ENCODE data around the gene PAX2. TPM values are rescaled to one million over a fixed set of nuclear protein-coding genes. Genes with fewer than 3 reads are reported as not detected.
A peak's percentile ranks its signal among the peaks of the same experiment; 100 is the strongest.

The PAX2 gene
- total RNA-seq, 2 experiments from 2014 or later = not detected

DNA sequence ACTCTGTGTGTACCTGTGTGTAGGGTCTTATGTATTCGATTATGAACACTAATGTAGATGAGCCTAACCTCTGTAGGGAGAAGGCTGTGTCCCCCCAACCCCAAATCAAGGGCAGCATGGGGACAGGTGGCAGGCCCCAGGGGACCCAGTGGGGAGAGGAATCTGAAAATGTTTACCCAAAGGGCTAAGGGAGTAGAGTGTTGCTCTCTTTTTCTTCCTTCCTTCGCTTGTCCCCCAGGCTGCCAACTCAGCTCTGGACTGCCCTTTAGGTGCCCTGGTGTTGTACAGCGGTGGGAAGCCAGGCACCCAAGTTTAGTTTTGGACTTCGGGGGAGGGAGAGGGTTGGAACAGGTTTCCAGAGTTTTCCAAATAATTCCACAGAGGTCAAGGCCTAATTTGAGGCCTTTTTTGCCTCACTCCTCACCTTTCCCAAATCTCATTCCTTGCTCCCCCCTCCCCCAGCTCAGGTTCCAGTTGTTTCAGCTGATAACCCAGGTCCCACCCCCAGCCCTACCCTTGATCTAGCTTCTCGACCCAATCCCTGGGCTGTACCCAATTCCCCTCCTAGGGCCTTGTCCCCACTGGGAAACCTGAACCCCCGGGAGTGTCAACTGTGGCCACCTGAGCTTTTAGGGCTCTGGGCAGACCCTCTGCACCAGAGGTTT lies 9.1 kb upstream of the PAX2 start:
- Mint-ChIP-seq H3K4me1 (ENCODE audit: low read depth) (peaks cover 23% of the 10 kb centered on the region), H3K27ac (no peak overlapping the region), H3K4me3 (no peak overlapping the region), H3K36me3 (ENCODE audit: low read depth) (no peaks in the 10 kb centered on the region), H3K27me3 (ENCODE audit: low read depth) (peaks cover 86% of the 10 kb centered on the region), H3K9me3 (no peaks in the 10 kb centered on the region)
- DNase-seq = no peak
- CTCF ChIA-PET = no interaction called here
- intact Hi-C loops (cut with micrococcal nuclease) = no loop called here

DNA sequence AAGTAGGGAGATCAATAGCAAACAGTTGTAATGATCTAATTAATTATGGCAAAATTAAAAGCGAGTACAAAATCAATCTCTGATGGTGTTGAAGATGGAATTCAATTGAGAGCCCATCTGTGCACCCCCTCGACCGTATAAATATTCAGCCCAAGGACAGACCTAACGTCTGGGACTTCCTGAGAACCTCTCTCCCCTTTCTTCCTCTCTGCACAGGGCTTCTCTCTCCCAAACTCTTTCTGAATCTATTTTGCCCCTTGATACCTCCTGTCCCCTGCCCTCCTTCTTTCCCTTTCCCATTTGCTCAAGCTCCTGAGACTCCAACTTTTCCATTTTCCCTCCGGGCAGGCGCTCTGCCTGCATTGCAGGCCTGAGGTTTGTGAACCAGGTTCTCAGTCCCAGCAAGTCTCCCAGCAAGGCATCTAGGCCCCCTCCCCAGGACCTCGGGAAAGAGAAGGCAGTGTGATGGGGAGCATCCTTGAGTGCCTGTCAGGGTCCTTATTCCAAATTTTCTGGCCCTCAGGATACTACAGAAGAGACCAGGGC lies 8.5 kb upstream of the PAX2 start:
- intact Hi-C loops (cut with micrococcal nuclease) = no loop called here
- H3K27me3 Mint-ChIP-seq (ENCODE audit: low read depth) = peaks cover 86% of the 10 kb centered on the region
- no peak for DNase-seq
- no peak overlapping the region for H3K27ac Mint-ChIP-seq
- H3K4me1 Mint-ChIP-seq (ENCODE audit: low read depth) = peaks cover 19% of the 10 kb centered on the region
- H3K9me3 Mint-ChIP-seq = no peaks in the 10 kb centered on the region
- no peak overlapping the region for H3K4me3 Mint-ChIP-seq
- CTCF ChIA-PET = no interaction called here
- H3K36me3 Mint-ChIP-seq (ENCODE audit: low read depth) = no peaks in the 10 kb centered on the region

DNA sequence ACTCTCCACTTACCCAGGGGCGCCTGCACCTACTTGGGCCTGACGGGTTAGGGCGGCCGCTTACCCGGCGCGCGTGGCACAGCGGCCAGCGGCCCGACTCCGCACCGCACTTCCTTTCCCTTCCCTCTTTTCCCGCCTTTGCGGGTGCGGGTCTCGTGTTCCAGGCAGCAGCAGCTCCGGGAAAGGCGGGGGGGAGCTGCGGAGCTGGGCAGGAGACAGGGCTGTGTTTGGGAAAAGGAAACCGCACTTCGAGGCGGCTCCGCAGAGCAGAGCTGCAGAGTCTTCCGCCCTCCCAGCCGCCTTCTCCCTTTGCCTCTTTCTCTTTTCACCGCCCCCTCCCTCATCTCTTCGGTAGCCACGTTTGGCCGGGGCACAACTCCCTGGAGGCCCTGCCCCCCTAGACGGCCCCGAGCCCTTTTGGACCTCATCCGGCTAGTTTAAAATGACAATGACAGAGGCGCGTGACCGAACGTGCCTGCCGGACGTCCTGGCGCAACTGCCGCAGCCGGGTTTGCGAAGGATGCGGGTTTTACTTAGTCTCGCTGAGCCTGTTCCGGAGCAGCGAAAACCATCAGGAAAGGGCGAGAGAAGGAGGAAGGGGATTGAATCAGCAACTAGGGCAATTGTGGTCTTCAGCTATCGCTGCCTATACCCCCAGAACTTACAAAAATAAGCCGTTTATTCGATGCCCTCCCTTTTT lies 7.9 kb upstream of the PAX2 start:
- CTCF ChIA-PET = no interaction called here
- no peak for DNase-seq
- H3K27ac Mint-ChIP-seq = no peak overlapping the region
- H3K36me3 Mint-ChIP-seq (ENCODE audit: low read depth) = no peaks in the 10 kb centered on the region
- H3K9me3 Mint-ChIP-seq = no peaks in the 10 kb centered on the region
- peaks cover 19% of the 10 kb centered on the region for H3K4me1 Mint-ChIP-seq (ENCODE audit: low read depth)
- H3K4me3 Mint-ChIP-seq = peak overlapping the region; percentile 55
- intact Hi-C loops (cut with micrococcal nuclease) = no loop called here
- peaks cover 87% of the 10 kb centered on the region for H3K27me3 Mint-ChIP-seq (ENCODE audit: low read depth)

DNA sequence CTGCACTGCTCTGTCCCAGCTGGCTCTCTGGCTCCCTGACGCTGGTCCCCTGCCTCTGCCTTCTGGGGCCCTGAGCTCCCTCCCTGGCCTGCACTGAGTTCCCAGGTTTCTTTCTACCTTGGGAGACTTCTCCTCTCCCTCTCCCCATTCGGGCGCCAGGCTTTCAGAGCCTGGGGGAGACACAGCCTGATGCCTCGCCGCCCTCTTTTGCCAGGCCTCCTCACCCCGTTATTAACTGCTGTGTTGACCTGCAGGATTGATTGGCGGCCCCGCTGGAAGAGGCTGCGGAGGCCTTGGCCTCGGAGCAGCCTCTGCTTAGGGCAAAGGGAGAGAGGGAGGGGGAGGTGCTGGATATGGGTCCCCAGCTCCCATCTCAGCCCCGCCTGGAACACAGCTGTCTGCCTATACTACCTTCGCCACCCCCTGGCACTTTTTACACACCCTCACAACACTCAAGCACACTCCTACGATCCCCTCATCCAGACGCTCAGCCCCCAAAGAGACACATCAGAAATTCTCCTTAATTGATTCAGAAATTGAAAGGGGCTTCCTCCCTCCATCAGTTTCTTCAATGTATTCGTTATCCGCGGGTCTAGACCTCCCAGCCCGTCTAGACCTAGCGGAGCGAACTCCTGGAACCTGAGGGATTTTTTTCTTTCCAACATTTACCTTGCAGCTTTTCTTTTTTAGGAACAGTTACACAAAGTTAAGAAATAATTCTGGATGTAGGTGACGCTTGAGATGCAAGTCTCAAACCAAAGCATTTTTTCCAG lies 7.1 kb upstream of the PAX2 start:
- Mint-ChIP-seq H3K4me1 (ENCODE audit: low read depth) (peaks cover 21% of the 10 kb centered on the region), H3K9me3 (no peaks in the 10 kb centered on the region), H3K36me3 (ENCODE audit: low read depth) (no peaks in the 10 kb centered on the region), H3K27me3 (ENCODE audit: low read depth) (peaks cover 88% of the 10 kb centered on the region), H3K4me3 (no peak overlapping the region), H3K27ac (no peak overlapping the region)
- no peak for DNase-seq
- CTCF ChIA-PET = no interaction called here
- intact Hi-C loops (cut with micrococcal nuclease) = no loop called here

DNA sequence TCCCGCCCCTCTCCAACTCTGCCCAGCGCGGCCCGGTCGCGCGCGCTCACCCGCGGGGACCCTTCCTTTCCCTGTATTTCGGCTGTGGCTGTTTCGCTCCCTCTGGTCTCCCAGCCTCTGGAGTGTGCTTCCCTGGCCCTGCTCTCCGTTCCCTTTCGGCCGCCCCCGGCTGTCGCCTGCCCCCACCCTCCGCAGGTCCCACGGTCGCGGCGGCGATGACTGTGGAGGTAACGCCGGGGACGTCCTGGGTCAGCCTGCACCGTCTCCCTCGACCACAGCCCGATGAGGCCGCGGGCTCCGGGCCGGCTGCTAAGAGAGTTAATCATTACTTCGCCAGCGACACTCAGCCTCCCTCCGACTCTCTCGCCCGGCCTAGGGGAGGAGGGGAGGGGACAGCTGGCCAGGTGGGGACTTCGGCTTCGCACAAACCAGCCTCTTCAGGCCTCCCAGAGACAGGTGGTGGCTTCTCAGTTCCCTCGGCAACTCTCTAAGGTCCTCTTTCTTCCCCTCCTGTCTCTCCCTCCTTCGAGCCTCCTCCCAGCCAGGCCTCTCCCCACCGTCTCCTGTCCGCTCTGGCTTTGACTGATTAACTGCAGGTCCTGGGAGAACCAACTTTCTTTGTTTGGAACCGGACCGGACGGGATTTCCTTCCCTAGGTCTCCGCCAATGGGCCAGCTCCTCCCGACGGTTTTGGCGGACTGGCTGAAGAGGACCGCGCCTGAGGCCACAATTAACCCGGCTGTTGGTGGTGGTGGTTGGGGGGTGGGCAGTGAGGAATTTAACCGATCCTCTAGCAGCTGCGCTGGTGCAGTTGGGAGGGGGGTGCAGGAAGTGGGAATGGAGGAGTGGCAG lies 5.6 kb upstream of the PAX2 start:
- peaks cover 91% of the 10 kb centered on the region for H3K27me3 Mint-ChIP-seq (ENCODE audit: low read depth)
- DNase-seq = no peak
- intact Hi-C loops (cut with micrococcal nuclease) = loop anchor here (5.0 to 10.0 kb wide), 5 partner anchors 82 to 485 kb away; partner anchors contain the start of genes LBX1 and TLX1
- CTCF ChIA-PET = interaction anchor here (0.6 to 4.8 kb wide), 2 partner anchors 14 to 29 kb away, joined by 3 to 46 read pairs; no protein-coding TSS in a partner anchor
- H3K9me3 Mint-ChIP-seq = no peaks in the 10 kb centered on the region
- H3K36me3 Mint-ChIP-seq (ENCODE audit: low read depth) = no peaks in the 10 kb centered on the region
- no peak overlapping the region for H3K4me3 Mint-ChIP-seq
- H3K4me1 Mint-ChIP-seq (ENCODE audit: low read depth) = peaks cover 30% of the 10 kb centered on the region
- no peak overlapping the region for H3K27ac Mint-ChIP-seq

DNA sequence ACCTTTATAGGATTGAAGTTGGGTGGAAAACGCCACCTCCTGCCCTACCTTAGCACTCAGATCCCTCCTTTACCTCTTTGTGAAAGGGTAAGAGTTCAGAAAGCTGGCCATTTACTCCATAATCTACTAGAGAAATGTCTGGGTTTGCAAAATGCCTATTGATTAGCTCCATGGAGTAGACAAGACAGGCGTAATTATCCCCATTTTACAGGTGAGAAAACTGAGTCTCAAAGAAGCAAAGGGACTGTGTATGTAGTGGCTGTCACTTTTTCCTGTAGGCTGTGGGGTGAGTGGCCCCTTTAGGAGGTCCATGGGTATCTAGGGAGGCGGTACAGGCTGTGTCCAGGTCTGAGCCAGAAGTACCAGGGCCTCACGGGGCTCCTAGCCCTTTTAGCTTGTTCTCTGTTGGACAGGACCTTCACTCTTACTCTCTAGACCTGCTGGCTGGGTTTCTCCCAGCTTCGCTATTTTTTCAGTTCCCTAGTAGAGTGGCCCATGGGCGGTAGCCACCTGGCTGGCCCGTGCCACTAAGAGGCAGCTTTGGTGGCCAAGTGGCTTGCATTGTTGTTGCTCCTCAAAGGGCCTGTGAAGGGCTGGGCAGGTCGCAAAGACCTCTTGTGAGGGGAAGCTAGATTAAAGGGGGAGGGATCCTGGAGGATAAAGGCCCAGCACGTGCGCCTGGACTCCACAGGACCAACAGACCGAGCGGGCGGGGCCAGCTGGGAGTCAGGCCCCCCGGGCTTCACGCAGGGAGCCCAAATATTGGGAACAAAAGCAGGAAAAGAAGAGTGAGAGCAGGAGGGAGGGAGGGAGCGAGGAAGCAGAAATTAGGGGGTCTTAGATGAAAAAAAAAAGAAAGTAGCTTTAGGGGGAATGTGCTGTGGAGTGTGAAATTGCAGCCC lies 4.7 kb upstream of the PAX2 start:
- Mint-ChIP-seq H3K4me1 (ENCODE audit: low read depth) (peaks cover 29% of the 10 kb centered on the region), H3K27ac (no peak overlapping the region), H3K9me3 (no peaks in the 10 kb centered on the region), H3K4me3 (no peak overlapping the region), H3K36me3 (ENCODE audit: low read depth) (no peaks in the 10 kb centered on the region), H3K27me3 (ENCODE audit: low read depth) (peaks cover 89% of the 10 kb centered on the region)
- DNase-seq = no peak
- CTCF ChIA-PET = interaction anchor here (0.6 to 4.8 kb wide), 4 partner anchors 15 to 178 kb away, joined by 3 to 46 read pairs (median 5); no protein-coding TSS in a partner anchor
- intact Hi-C loops (cut with micrococcal nuclease) = loop anchor here (5.0 to 10.0 kb wide), 5 partner anchors 83 to 484 kb away; partner anchors contain the start of genes LBX1 and TLX1

DNA sequence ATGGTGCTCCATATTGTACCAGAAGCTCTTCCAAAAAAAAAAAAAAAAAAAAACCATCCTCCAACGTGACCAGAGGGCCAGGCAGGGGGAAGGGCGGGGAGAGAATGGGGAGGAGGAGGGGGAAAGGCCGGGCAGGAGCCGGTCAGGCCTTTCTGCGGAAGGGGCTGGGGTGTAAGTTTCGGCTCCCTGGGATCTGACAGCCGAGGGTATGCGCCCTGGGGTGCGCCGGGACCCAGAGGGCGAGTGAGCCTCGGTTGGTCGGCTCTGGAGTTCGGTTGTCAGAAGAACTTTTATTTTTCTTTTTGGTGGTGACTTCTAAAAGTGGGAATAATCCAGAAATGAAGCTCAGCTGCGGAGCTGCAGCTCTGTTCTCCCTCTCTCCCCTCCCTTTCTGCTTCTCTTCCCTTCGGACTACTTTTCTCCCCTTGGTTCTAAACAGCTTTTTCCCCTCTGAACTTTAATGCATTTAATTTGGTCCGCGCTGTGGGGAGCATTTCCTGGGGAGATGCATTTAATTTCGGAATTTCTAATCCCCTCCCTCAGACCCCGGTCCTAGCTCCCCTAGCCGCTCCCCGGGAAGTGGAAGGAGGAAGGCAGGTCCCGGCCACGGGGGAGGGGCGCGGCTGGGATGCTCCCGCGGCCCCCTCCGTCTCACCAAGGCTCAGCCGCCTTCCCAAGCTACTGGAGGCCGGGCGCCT lies 3.9 kb upstream of the PAX2 start:
- peaks cover 88% of the 10 kb centered on the region for H3K27me3 Mint-ChIP-seq (ENCODE audit: low read depth)
- H3K9me3 Mint-ChIP-seq = no peaks in the 10 kb centered on the region
- no peak for DNase-seq
- H3K27ac Mint-ChIP-seq = no peak overlapping the region
- H3K4me1 Mint-ChIP-seq (ENCODE audit: low read depth) = peaks cover 33% of the 10 kb centered on the region
- intact Hi-C loops (cut with micrococcal nuclease) = loop anchor here (5.0 to 10.0 kb wide), 5 partner anchors 84 to 483 kb away; partner anchors contain the start of genes LBX1 and TLX1
- H3K4me3 Mint-ChIP-seq = no peak overlapping the region
- H3K36me3 Mint-ChIP-seq (ENCODE audit: low read depth) = no peaks in the 10 kb centered on the region
- CTCF ChIA-PET = interaction anchor here (0.6 to 4.8 kb wide), 4 partner anchors 16 to 179 kb away, joined by 3 to 46 read pairs (median 5); no protein-coding TSS in a partner anchor

DNA sequence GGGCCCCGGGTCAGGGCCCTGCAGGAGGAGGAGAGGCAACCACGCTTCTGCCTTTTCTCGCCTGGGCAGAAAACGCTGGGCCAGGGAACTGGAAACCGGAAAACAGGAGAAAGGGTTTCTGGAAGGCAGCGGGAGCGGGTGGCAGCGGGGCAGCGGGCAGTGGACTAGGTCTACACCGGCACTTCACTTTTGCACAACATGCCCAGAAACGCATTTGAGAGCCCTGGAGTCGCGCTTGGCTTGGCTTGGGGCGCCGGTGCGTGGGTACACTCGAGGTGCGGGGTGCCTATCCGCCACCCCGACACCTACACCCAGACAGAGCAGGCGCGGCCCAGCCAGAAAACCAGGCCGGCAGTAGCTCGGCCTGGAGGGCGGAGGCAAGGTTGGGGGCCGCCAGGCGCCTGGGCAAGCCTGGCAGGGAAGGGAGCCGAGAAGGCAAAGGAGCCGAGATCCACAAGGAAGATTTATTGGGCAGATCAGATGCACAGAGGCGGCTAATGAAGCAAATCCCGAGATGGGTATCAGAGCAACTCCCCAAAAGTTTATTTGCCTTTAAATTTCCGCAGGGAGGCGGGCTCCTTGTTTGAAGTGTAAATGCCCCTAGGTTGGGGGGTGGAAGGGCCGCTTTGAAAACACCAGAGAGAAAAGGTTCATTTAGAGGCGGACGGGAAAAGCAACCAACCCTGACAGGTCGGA lies 3.2 kb upstream of the PAX2 start:
- no peak overlapping the region for H3K27ac Mint-ChIP-seq
- CTCF ChIA-PET = interaction anchor here (0.9 to 4.8 kb wide), 13 partner anchors 9 to 214 kb away, joined by 3 to 46 read pairs (median 6); no protein-coding TSS in a partner anchor
- H3K4me1 Mint-ChIP-seq (ENCODE audit: low read depth) = peaks cover 39% of the 10 kb centered on the region
- no peaks in the 10 kb centered on the region for H3K36me3 Mint-ChIP-seq (ENCODE audit: low read depth)
- intact Hi-C loops (cut with micrococcal nuclease) = loop anchor here (5.0 to 10.0 kb wide), 5 partner anchors 85 to 483 kb away; partner anchors contain the start of genes LBX1 and TLX1
- no peak overlapping the region for H3K4me3 Mint-ChIP-seq
- DNase-seq = no peak
- H3K9me3 Mint-ChIP-seq = no peaks in the 10 kb centered on the region
- peaks cover 89% of the 10 kb centered on the region for H3K27me3 Mint-ChIP-seq (ENCODE audit: low read depth)

DNA sequence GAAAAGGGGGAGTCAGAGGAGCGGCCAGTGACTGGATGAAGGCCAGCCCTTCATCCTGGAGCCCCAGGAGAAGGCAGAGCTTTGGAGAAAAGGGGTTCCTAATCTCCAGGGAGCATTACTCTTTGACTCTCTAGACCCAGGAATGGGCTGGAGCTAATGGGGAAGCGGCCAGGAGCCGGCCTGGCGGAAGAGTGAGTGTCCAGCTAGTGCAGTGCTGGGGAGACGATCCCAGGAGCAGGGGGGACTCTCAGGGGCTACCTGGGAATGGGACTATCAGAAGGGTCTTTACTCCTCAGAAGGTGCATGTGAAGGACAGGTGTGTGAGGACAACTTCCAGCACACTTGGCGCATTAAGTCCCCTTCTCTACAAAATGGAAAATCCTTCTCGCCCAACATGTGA lies 2.4 kb upstream of the PAX2 start:
- intact Hi-C loops (cut with micrococcal nuclease) = loop anchor here (1.0 to 10.0 kb wide), 7 partner anchors 72 to 482 kb away; partner anchors contain the start of genes LBX1 and TLX1
- DNase-seq = no peak
- H3K9me3 Mint-ChIP-seq = no peaks in the 10 kb centered on the region
- peaks cover 84% of the 10 kb centered on the region for H3K27me3 Mint-ChIP-seq (ENCODE audit: low read depth)
- CTCF ChIA-PET = interaction anchor here (0.6 to 4.8 kb wide), 39 partner anchors 9 to 272 kb away, joined by 3 to 46 read pairs (median 4); no protein-coding TSS in a partner anchor
- H3K27ac Mint-ChIP-seq = no peak overlapping the region
- H3K4me1 Mint-ChIP-seq (ENCODE audit: low read depth) = peaks cover 39% of the 10 kb centered on the region
- H3K4me3 Mint-ChIP-seq = no peak overlapping the region
- no peaks in the 10 kb centered on the region for H3K36me3 Mint-ChIP-seq (ENCODE audit: low read depth)
